ENCODE measurements around the gene DOCK3.

- TF ChIP-seq CTCF (IDR thresholded peaks at IDR 0.05; ENCODE audit: low read depth, low read length, poor library complexity, severe bottlenecking) (no peak), EZH2phosphoT487 (IDR thresholded peaks at IDR 0.05; ENCODE audit: borderline replicate concordance, low read length) (no peak)
Measured at GRCh38 chr3:51295625-51296024, 620.9 kb downstream of the DOCK3 start.

Measured in DOHH2 (cell line).